CMK (cell line): ENCODE results near the gene PDE5A.
"Not testable (repeated sequence)": the region's sequence is repeated elsewhere in the genome, so short reads cannot be mapped to it uniquely, and the experiment has no call there.

ENCODE experiments used
- DNase-seq: peaks from one replicate; pipeline ENCODE4 v3.0.0-alpha.2; 2010; ENCODE audit warnings: low read depth

PDE5A gene

GRCh38 chr4:119518915-119519410 lies 109.6 kb downstream of the PDE5A start:
- no peak for DNase-seq

GRCh38 chr4:119518230-119518892 lies 110.2 kb downstream of the PDE5A start:
- DNase-seq: no peak

- DNase-seq: no peak
Observed at GRCh38 chr4:119517361-119518229, 111.0 kb downstream of the PDE5A start.

DNA sequence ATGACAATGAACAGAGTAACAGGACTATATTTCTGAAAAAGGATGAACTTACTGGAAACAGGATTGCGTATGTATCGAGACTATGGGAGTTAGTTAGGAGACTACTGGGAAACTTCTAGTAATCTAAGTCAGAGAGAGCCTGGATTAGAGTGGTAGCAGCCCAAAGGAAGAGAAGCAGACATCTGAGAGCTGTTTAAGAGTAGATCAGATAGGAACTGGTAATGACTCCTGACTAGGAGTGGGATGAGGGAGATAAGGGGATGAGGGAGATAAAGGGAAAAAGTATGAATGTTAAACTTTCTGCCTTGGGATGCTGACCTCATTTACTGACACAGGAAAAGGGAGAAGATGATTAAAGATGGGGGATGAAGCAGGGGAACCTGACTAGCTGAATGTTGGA lies 116.2 kb downstream of the PDE5A start:
- DNase-seq: no peak

DNA sequence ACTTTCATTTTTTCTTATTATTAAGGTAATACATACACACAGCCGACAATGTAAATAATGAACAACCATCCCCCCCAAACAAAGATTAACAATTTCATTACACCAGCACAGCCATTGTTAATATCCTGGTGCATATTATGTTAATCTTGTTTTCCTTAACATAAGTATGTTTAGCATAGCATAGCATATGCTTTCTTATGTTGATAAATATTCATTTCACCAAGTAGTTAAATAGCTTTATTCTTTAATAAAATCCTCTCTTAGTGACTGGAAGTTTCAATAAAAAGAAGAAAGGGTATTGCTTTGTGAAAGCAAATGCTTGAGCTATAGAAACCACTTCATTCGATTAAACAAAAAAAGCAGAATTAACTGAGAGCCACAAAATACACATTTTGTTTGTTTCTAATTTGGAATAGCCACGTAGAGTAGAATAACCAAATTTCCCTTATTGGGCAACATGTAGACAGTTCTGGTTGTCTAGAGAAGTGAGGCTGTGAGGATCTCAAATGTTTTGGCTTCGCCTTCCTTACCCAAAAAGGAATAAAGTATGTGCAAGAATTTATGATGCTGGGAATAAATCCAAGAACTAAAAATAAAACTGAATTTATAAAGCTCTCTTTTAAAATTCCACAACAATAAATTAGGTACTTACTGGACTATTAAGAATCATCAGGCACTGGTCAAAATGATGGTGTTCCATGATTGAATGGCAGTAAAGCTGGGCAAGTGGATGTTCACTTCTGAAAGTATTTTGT lies 118.0 kb downstream of the PDE5A start:
- DNase-seq: no peak

DNA sequence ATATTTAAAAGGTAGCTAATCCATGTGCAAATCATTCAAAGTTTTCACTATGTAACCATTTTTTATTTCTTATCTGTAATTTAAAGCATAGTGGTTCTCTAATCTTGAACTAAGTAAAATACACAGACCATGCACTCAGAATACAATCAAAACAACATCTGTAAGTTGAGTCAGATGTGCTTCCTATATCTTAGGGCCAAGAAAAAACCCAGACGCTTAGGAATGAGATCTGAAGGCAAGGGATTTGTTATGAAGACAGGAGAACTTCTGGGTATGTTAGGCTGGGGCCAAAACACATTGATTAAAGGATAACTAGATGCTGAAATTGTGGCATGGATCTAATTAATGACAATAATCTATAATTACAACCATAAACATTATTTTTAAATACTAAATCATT lies 120.3 kb downstream of the PDE5A start:
- no peak for DNase-seq

DNA sequence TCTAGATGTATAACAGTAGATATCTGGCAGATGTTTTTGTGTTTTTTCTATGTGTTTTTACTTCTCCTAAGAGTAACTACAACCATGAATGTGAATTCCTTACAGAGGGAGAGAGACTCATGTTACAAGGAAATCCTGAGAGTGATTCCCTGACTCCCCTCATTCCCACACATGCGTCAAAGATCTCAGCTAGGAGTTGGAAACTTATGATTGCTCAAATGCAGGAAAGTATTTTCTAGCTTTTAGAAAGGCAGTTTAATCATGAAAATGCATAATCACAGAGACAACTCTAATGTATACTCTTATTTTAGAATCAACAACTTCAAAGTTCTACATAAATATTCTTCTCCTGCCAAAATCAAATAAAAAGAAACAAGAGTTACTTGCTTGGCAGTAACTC lies 121.8 kb downstream of the PDE5A start:
- DNase-seq: no peak

DNA sequence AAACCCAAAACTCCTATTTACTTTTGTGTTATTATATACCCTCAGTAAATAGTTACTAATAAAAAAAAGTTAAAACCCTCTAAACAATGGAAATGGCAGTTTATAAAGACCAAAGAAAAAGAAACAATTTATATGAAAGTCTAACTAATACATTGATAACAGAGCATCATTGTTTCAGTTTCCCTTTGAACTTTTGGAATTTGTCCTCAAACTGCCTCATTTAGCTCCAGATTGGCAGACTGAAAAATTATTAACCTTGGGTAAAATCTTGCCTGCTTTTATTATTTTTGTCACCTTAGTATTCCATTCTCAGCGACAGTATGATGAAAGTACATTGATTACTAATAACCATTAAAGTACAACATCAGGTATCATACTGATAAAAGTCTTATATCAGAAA lies 124.0 kb downstream of the PDE5A start:
- DNase-seq: no peak

DNA sequence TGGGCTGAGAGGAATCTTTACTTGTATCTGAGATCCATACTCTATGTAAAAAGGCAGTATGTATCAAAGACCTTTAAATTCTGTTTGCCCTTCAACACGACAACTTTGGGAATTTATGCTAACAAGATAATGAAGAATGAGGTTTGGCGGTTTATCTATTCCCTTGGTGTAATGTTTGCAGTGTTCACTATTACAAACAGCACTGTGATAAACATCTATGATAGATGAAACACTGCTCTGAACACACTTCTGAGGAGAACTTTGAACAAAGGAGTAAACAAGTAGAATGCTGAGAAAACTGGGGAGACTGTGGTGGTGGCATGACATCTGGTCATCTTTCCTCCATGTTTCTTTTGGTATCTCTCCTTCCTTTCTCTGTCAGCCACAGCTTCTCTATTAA lies 126.9 kb downstream of the PDE5A start:
- DNase-seq: no peak

GRCh38 chr4:119498527-119498926 lies 130.1 kb downstream of the PDE5A start:
- no peak for DNase-seq

DNA sequence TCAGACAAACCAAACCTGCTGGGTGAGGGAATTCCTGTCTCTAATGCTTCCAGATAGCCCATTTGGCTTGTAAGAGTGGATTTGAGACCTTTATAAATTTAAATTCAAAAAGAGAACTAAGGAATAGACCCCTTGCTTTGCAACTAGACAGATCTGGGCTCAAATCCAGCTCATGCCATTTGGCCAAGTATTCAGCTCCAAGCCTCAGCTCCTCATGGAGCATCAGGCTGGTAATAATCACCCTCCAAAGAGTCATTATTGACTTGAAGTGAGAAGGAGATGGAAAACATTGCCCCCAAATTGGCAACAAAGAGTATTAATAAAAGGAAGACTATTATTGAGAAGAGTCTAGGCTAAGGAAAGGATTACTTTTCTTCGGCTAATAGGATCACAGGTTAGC lies 134.7 kb downstream of the PDE5A start:
- DNase-seq: no peak

- DNase-seq: no peak
Observed at GRCh38 chr4:119493419-119493818, 135.2 kb downstream of the PDE5A start.

- DNase-seq: no peak
Observed at GRCh38 chr4:119490335-119490734, 138.3 kb downstream of the PDE5A start.

DNA sequence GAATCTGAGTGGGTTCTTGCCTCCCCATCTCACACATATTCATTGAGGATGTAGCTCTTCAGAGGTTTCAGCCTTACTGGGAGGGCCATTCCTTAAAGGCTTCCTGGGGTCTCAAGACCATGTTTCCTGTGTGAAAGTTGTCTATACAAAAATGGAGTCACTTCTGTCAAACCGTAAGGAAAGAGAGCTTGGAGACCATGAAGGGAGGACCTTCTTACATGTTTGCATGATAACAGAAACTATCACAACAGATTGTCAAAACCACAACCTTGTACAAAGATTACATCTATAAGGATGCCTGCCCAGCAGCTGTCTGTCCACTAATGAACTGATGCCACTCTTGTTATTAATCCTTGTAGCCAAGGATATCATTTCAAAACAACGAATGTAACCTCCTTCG lies 139.3 kb downstream of the PDE5A start:
- DNase-seq: no peak

DNA sequence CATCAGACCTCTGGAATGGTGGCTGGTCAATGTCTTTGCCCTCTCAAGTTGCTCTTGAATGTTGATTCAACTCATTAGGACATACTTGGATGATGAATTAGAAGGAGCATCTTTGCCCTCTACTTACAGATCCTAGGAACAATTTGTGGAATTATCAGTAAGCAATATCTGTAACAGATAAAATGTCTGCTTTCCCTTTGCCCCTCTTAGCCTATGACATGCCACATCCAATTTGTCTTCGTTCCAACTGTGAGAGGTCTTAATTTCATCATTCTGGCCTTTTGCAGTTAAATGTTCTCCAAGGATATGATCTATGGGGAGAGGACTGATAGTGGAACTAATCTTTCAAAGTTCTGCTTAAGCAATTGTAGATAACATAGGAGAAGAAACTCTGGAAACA lies 148.3 kb downstream of the PDE5A start:
- no peak for DNase-seq

DNA sequence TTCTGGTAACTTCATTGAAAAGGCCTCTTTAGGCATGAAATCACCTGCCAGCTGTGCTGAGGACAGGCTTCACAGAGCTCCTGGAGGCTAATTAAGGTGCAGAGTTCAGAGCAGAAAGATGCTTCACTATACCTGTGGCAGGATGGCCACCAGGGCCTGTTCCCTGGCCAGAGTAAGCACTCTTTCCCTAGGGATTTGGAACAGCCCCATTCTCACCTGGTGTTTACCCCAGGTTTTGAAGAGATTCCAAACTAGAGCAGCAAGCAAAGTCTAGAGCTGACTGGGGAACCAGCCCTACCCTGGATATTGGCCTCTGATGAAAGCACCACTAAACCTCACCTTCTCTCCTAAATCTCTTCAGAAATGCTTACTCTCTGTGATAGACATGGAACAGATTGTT lies 148.8 kb downstream of the PDE5A start:
- no peak for DNase-seq

DNA sequence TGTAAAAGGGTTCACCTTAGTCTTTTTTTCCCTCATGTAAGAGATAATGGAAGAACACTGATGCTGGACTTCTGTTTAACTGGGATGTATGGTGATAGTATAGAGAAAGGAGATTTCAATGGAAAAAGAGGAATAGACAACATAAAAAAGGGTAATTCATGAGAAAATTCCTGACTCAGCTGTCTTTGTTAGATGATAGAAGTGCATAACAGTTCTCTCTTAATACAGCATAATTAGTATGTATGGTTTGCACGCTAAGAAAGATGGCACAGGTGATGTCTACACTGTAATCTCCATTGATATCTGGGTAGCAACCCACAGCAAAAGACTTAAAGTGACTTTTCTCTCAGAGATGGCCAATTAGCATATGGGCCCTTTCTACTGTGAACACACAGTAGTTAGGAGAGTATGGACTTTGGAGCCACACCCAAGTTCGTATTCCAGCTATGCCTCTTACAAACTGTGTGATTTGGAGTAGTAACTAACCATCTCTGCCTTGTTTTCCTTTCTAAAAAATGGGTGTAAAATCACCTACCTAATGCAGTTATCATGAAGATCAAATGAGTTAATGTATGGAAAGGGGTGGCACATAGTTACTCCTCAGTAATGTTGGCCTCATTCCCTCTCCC lies 149.3 kb downstream of the PDE5A start:
- no peak for DNase-seq

- DNase-seq: no peak
Observed at GRCh38 chr4:119478446-119479179, 150.0 kb downstream of the PDE5A start.

GRCh38 chr4:119477412-119478053 lies 151.1 kb downstream of the PDE5A start:
- no peak for DNase-seq

- DNase-seq: no peak
Observed at GRCh38 chr4:119471259-119471658, 157.3 kb downstream of the PDE5A start.

DNA sequence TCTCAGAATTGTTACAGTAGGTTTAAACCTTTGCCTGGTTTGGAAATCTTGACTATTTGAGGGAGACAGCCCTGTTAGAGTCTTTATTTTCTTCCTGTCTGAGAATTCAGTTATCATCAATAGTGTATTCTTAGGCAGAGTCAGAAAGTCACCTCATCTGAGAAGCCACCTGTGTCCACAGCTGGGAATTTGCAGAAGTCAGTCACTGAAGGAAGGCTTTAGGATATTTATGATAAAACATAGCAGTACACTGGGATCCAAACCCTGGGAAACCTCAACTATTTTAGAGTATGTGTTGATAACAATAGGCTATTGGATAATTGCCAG lies 157.9 kb downstream of the PDE5A start:
- not testable (repeated sequence) for DNase-seq
